ENCODE data around the gene FKBP2.

The FKBP2 gene

DNA sequence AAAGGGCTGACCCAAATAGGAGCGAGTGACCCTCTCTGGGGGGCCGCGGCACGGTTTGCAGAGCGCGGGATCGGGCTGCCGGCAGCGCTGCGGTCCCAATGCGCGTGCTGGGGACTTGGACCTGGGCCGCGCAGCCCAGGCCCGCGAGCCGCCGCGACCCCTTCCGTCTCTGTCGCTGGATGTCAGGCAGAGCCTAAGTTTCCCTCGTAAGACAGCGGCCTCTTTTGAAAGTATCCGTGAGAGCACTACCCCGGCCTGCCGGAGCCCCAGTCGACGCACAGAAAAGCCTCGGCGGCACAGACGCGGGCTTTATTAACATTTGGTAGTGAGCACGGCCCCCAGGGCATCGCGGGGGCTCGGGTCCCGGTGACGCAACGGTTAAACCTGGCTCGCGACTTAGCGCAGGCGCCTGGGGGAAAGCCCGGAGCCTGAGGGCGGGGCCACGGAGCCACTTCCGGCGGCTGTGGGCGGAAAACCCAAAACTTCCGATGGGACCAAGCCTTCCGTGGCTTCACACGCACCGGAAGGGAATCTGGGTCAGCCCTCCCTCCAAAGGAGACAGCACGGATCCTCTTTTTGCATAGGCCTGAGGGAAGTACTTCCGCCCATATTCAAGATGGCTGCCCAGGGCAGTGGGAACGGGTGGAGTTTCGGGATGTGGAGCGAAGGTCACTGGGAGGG lies 28.8 kb downstream of the FKBP2 start:
- Histone ChIP-seq H2BK5ac (ENCODE audit: low read depth, low read length, poor library complexity) (peak overlapping the region; percentile 98), H2BK120ac (ENCODE audit: insufficient read depth, low read length, poor library complexity) (peak overlapping the region; percentile 91), H3K27me3 (ENCODE audit: insufficient read depth, low read length) (no peaks in the 10 kb centered on the region), H4K12ac (ENCODE audit: low read depth, low read length) (peak overlapping the region; percentile 99), H3K79me2 (ENCODE audit: control insufficient read depth, insufficient read depth, low read length, poor library complexity) (peaks cover 13% of the 10 kb centered on the region), H3K4me2 (ENCODE audit: low read length) (peak overlapping the region; percentile 92), H2AK5ac (ENCODE audit: low read length) (peak overlapping the region; percentile 55), H2BK12ac (ENCODE audit: low read length) (no peak overlapping the region), H3K18ac (ENCODE audit: low read length) (peak overlapping the region; percentile 85), H3K14ac (ENCODE audit: low read length) (peak overlapping the region; percentile 96), H3K79me1 (ENCODE audit: low read length) (peaks cover 28% of the 10 kb centered on the region), H3K27ac (ENCODE audit: low read depth, low read length) (peak overlapping the region; percentile 99), H4K8ac (ENCODE audit: low read depth, low read length) (peak overlapping the region; percentile 99), H3K4me3 (ENCODE audit: low read depth, low read length) (peak overlapping the region; percentile 80), H3K9ac (ENCODE audit: low read length) (peak overlapping the region; percentile 96), H3K4ac (ENCODE audit: low read depth, low read length) (peak overlapping the region; percentile 67), H3K36me3 (ENCODE audit: control insufficient read depth in 1 of 2, insufficient read depth in 2 of 2, low read length in 2 of 2) (peaks cover 31 to 33% of the 10 kb centered on the region in 2 experiments), H4K91ac (ENCODE audit: low read depth, low read length) (peak overlapping the region; percentile 99), H2AFZ (ENCODE audit: insufficient read depth, low read length, poor library complexity) (peak overlapping the region; percentile 64), H3K4me1 (ENCODE audit: control insufficient read depth in 1 of 2, insufficient read depth in 2 of 2, low read length in 2 of 2) (peaks cover 14 to 18% of the 10 kb centered on the region in 2 experiments), H3K9me3 (ENCODE audit: insufficient read depth, low read depth, low read length) (no peaks in the 10 kb centered on the region), H3K23ac (ENCODE audit: low read length) (no peak overlapping the region)
- WGBS (ENCODE audit: extremely low coverage, insufficient coverage, insufficient read length): no CpG with 5 or more reads among the region's 58 CpGs
- DNase-seq: peak; percentile 99 to 100

DNA sequence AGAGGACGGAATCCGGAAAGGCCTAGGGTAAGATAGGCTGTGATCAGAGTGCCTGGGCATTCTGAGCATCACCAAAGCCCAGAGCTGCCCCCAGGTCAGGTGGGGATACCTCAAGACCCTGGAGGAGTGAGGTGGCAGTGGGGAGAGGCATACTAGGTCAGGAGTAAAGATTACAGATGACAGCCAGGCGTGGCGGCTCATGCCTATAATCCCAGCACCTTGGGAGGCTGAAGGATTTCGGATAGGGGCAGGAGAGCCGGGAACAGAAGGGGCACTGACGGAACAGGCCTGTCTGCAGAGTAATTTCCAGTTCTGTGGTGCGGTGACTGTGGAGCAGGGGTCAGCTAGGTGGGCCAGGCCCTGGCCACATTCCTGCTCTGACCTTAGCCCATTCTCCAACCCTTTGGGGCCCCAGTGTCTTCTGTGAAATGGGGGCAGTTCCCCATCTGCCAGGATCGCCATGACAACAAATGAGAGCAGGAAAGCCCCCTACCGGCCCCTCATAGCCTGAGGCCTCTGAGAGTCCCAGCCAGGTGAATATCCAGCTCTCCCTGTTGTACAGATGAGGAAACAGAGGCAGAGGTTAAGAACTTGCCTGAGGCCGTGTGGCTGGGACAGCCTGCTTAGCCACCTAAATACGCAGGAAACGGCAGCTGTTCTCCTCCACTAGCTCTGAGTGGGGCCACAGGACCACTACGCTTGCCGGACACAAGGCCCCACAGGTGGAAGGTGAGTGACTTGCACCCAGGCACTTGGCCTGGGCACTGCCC lies 34.3 kb downstream of the FKBP2 start:
- no peak overlapping the region for H2AFZ ChIP-seq (ENCODE audit: insufficient read depth, low read length, poor library complexity)

DNA sequence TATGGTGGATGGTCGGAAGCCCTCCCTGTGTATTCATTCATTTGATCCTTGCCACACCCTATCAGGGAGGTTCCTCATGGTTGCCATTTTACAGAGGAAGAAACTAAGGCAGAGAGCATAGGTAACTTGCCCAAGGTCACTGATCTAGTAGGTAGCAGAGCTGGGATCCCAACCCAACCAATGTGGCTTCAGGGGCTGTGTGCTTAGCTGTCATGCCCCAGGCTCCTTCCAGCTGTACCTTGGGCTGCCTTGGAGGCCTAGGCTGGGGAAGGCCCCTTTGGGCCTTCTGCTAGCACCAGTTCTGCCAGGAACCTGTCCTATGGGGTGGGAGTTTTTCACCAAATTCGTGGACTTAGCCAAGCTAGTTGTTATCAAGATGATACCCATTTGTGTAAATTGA lies 34.9 kb downstream of the FKBP2 start:
- no peak overlapping the region for H3K23ac ChIP-seq (ENCODE audit: low read length)
- peak overlapping the region; percentile 16 for H2BK5ac ChIP-seq (ENCODE audit: low read depth, low read length, poor library complexity)
- H3K18ac ChIP-seq (ENCODE audit: low read length): no peak overlapping the region
- H2BK120ac ChIP-seq (ENCODE audit: insufficient read depth, low read length, poor library complexity): peak overlapping the region; percentile 3
- H3K36me3 ChIP-seq (ENCODE audit: control insufficient read depth in 1 of 2, insufficient read depth in 2 of 2, low read length in 2 of 2): peaks cover 19 to 23% of the 10 kb centered on the region in 2 experiments
- H4K91ac ChIP-seq (ENCODE audit: low read depth, low read length): peak overlapping the region; percentile 10
- no peak overlapping the region for H2BK12ac ChIP-seq (ENCODE audit: low read length)
- H3K4ac ChIP-seq (ENCODE audit: low read depth, low read length): no peak overlapping the region
- no peak overlapping the region for H3K4me3 ChIP-seq (ENCODE audit: low read depth, low read length)
- DNase-seq: peak; percentile 81
- no peaks in the 10 kb centered on the region for H3K9me3 ChIP-seq (ENCODE audit: insufficient read depth, low read depth, low read length)
- H3K4me1 ChIP-seq (ENCODE audit: control insufficient read depth in 1 of 2, insufficient read depth in 2 of 2, low read length in 2 of 2): peaks cover 14 to 16% of the 10 kb centered on the region in 2 experiments
- no peak overlapping the region for H4K8ac ChIP-seq (ENCODE audit: low read depth, low read length)
- H3K4me2 ChIP-seq (ENCODE audit: low read length): no peak overlapping the region
- no peaks in the 10 kb centered on the region for H3K27me3 ChIP-seq (ENCODE audit: insufficient read depth, low read length)
- H3K79me2 ChIP-seq (ENCODE audit: control insufficient read depth, insufficient read depth, low read length, poor library complexity): peaks cover 4% of the 10 kb centered on the region
- no peak overlapping the region for H2AFZ ChIP-seq (ENCODE audit: insufficient read depth, low read length, poor library complexity)
- H2AK5ac ChIP-seq (ENCODE audit: low read length): no peak overlapping the region
- peaks cover 17% of the 10 kb centered on the region for H3K79me1 ChIP-seq (ENCODE audit: low read length)
- no peak overlapping the region for H3K14ac ChIP-seq (ENCODE audit: low read length)
- H3K27ac ChIP-seq (ENCODE audit: low read depth, low read length): peak overlapping the region; percentile 78
- no CpG with 5 or more reads among the region's 2 CpGs for WGBS (ENCODE audit: extremely low coverage, insufficient coverage, insufficient read length)
- H4K12ac ChIP-seq (ENCODE audit: low read depth, low read length): no peak overlapping the region
- no peak overlapping the region for H3K9ac ChIP-seq (ENCODE audit: low read length)

More for the DNA sequence above, 34.3 kb downstream of the FKBP2 start:
- Histone ChIP-seq H3K9ac (ENCODE audit: low read length) (no peak overlapping the region), H3K4ac (ENCODE audit: low read depth, low read length) (no peak overlapping the region), H3K9me3 (ENCODE audit: insufficient read depth, low read depth, low read length) (no peaks in the 10 kb centered on the region), H3K23ac (ENCODE audit: low read length) (no peak overlapping the region), H3K4me1 (ENCODE audit: control insufficient read depth in 1 of 2, insufficient read depth in 2 of 2, low read length in 2 of 2) (peaks cover 14 to 16% of the 10 kb centered on the region in 2 experiments), H2BK12ac (ENCODE audit: low read length) (no peak overlapping the region), H3K27ac (ENCODE audit: low read depth, low read length) (peak overlapping the region; percentile 78), H3K14ac (ENCODE audit: low read length) (no peak overlapping the region), H2AK5ac (ENCODE audit: low read length) (no peak overlapping the region), H4K12ac (ENCODE audit: low read depth, low read length) (no peak overlapping the region), H3K4me3 (ENCODE audit: low read depth, low read length) (no peak overlapping the region), H3K18ac (ENCODE audit: low read length) (no peak overlapping the region), H3K79me2 (ENCODE audit: control insufficient read depth, insufficient read depth, low read length, poor library complexity) (peaks cover 7% of the 10 kb centered on the region), H2BK5ac (ENCODE audit: low read depth, low read length, poor library complexity) (peak overlapping the region; percentile 19), H4K91ac (ENCODE audit: low read depth, low read length) (peak overlapping the region; percentile 10), H4K8ac (ENCODE audit: low read depth, low read length) (no peak overlapping the region), H3K27me3 (ENCODE audit: insufficient read depth, low read length) (no peaks in the 10 kb centered on the region), H3K4me2 (ENCODE audit: low read length) (no peak overlapping the region), H3K36me3 (ENCODE audit: control insufficient read depth in 1 of 2, insufficient read depth in 2 of 2, low read length in 2 of 2) (peaks cover 19 to 23% of the 10 kb centered on the region in 2 experiments), H3K79me1 (ENCODE audit: low read length) (peaks cover 21% of the 10 kb centered on the region), H2BK120ac (ENCODE audit: insufficient read depth, low read length, poor library complexity) (peak overlapping the region; percentile 4)
- WGBS (ENCODE audit: extremely low coverage, insufficient coverage, insufficient read length): no CpG with 5 or more reads among the region's 15 CpGs
- peak; percentile 97 to 98 for DNase-seq

DNA sequence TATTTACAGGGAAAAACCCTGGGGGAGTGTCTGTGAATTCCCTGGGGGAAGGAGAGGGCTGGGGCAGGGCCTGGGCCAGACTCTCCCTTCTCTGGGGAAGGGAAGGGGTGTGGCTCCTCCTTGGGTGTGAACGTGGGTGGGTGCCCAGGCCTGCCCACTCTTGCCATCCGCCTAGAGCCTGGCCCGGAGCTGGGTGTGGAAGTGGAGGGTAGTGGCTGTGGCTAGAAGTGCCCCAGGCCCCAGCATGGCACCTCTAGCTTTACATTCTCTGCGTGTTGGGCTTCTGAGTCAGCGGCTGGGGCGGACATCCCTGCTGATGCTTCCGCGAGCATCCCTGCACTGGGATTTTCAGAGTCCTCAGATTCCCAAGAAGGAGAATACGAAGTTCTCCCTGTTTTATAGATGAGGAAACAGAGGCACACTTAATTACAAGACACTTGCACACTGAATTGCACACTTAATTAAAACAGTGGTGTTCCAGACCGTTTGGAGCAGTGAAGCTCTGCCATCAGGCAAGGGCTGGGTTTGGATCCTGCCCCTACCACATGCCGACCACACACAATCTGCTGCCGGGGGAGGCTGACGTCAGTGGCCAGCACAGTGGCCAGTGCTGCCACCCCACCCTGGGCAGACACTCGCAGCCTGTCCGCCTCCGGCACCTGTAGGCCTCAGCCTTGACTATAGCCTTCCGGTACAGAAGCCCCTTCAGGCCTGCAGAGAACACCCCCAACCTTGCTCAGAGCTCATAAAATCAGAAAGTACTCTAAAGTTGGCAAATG lies 35.9 kb downstream of the FKBP2 start:
- peaks cover 22 to 23% of the 10 kb centered on the region in 2 experiments for H3K36me3 ChIP-seq (ENCODE audit: control insufficient read depth in 1 of 2, insufficient read depth in 2 of 2, low read length in 2 of 2)
- peak overlapping the region; percentile 46 for H3K14ac ChIP-seq (ENCODE audit: low read length)
- H4K8ac ChIP-seq (ENCODE audit: low read depth, low read length): no peak overlapping the region
- H2BK5ac ChIP-seq (ENCODE audit: low read depth, low read length, poor library complexity): no peak overlapping the region
- peak overlapping the region; percentile 35 for H2AK5ac ChIP-seq (ENCODE audit: low read length)
- no peak overlapping the region for H3K18ac ChIP-seq (ENCODE audit: low read length)
- no peak overlapping the region for H3K4me3 ChIP-seq (ENCODE audit: low read depth, low read length)
- H3K4me2 ChIP-seq (ENCODE audit: low read length): no peak overlapping the region
- no peak overlapping the region for H4K12ac ChIP-seq (ENCODE audit: low read depth, low read length)
- no peak overlapping the region for H3K9ac ChIP-seq (ENCODE audit: low read length)
- no peaks in the 10 kb centered on the region for H3K79me2 ChIP-seq (ENCODE audit: control insufficient read depth, insufficient read depth, low read length, poor library complexity)
- H2BK120ac ChIP-seq (ENCODE audit: insufficient read depth, low read length, poor library complexity): no peak overlapping the region
- peak overlapping the region; percentile 38 for H3K27ac ChIP-seq (ENCODE audit: low read depth, low read length)
- H2BK12ac ChIP-seq (ENCODE audit: low read length): peak overlapping the region; percentile 32
- H3K9me3 ChIP-seq (ENCODE audit: insufficient read depth, low read depth, low read length): no peaks in the 10 kb centered on the region
- no peak overlapping the region for H2AFZ ChIP-seq (ENCODE audit: insufficient read depth, low read length, poor library complexity)
- no peaks in the 10 kb centered on the region for H3K27me3 ChIP-seq (ENCODE audit: insufficient read depth, low read length)
- peaks cover 11% of the 10 kb centered on the region for H3K79me1 ChIP-seq (ENCODE audit: low read length)
- peaks cover 14% of the 10 kb centered on the region in 2 experiments for H3K4me1 ChIP-seq (ENCODE audit: control insufficient read depth in 1 of 2, insufficient read depth in 2 of 2, low read length in 2 of 2)
- peak; percentile 98 for DNase-seq
- H3K23ac ChIP-seq (ENCODE audit: low read length): no peak overlapping the region
- no peak overlapping the region for H4K91ac ChIP-seq (ENCODE audit: low read depth, low read length)
- no peak overlapping the region for H3K4ac ChIP-seq (ENCODE audit: low read depth, low read length)
- WGBS (ENCODE audit: extremely low coverage, insufficient coverage, insufficient read length): no CpG with 5 or more reads among the region's 17 CpGs

Data from trophoblast cell (in vitro differentiated cells and primary cell).